T-cell (primary cell): ENCODE results near the gene OR7D4. TPM values are rescaled to one million over a fixed set of nuclear protein-coding genes. Genes with fewer than 3 reads are reported as not detected.

Experiments
- ATAC-seq, 4 experiments: fragments of 200-7000 bp in 3 of 4; fragments of 150-1000 bp in 1 of 4; cut with Tn5 transposase; replicated peaks in 1 of 4; 1 replicate in 3 of 4; 2 replicates in 1 of 4; pipeline ENCODE4 v1.10.0; 2021; ENCODE audit warnings: moderate library complexity in 3 of 4, mild to moderate bottlenecking in 2 of 4, moderate number of reproducible peaks in 1 of 4
- CTCF ChIA-PET, 2 donors: fragments of 300-600 bp; sonication (Branson Sonifier 250); formaldehyde crosslinking; loops; one replicate each; lab custom pipeline; 2022; ENCODE audit warnings: antibody characterized with exemption in 2 of 2; lab: Charles Lee
- POLR2A ChIA-PET, 2 donors: fragments of 300-600 bp; sonication (Branson Sonifier 250); formaldehyde crosslinking; loops; one replicate each; lab custom pipeline; 2022; ENCODE audit warnings: antibody characterized with exemption in 2 of 2; lab: Charles Lee
- DNase-seq, 35 experiments: peaks; one replicate each; pipeline versions ENCODE4 v3.0.0 to v3.0.0-alpha.2; 2013 to 2023
- H3K27ac ChIP-seq: one replicate; pipeline ENCODE4 v1.5.1; 2013; ENCODE audit warnings: low read length
- H3K27me3 ChIP-seq, 2 experiments: replicated peaks in 1 of 2; 1 replicate in 1 of 2; 2 replicates in 1 of 2; pipeline versions ENCODE4 v1.6.1 to v1.7.0; 2013; ENCODE audit warnings: low read length in 1 of 2, mixed read lengths in 1 of 2; ENCODE audit not compliant: control insufficient read depth in 2 of 2, insufficient read depth in 2 of 2; ENCODE audit errors: extremely low read depth in 1 of 2
- H3K36me3 ChIP-seq, 2 donors: 1 replicate in 1 of 2; 2 replicates in 1 of 2; pipeline versions ENCODE4 v1.6.1 to v1.7.0; 2013; ENCODE audit warnings: low read length in 1 of 2; ENCODE audit not compliant: control insufficient read depth in 2 of 2, insufficient read depth in 1 of 2; ENCODE audit errors: extremely low read depth in 1 of 2
- H3K4me1 ChIP-seq, 2 experiments: 1 replicate in 1 of 2; 2 replicates in 1 of 2; pipeline versions ENCODE4 v1.6.1 to v1.7.0; 2013; ENCODE audit warnings: low read length in 2 of 2, mixed read lengths in 1 of 2; ENCODE audit not compliant: insufficient read depth in 2 of 2, control insufficient read depth in 1 of 2; ENCODE audit errors: extremely low read depth in 1 of 2
- H3K4me3 ChIP-seq, 2 donors: 1 replicate in 1 of 2; 2 replicates in 1 of 2; pipeline versions ENCODE4 v1.5.1 to v1.7.0; 2013; ENCODE audit warnings: mild to moderate bottlenecking in 2 of 2, low read length in 1 of 2, moderate library complexity in 1 of 2; ENCODE audit not compliant: control insufficient read depth in 1 of 2; ENCODE audit errors: extremely low read depth in 1 of 2
- H3K9me3 ChIP-seq: 2 replicates; pipeline ENCODE4 v1.7.0; 2013
- H3K27ac Mint-ChIP-seq, 2 donors: one replicate each; pipeline ENCODE4 v1.8.0; 2020 to 2021; ENCODE audit warnings: mild to moderate bottlenecking in 2 of 2, mixed read lengths in 2 of 2
- H3K27me3 Mint-ChIP-seq, 2 donors: one replicate each; pipeline ENCODE4 v1.8.0; 2021 to 2022; ENCODE audit warnings: mixed read lengths in 2 of 2
- H3K36me3 Mint-ChIP-seq: one replicate; pipeline ENCODE4 v1.8.0; 2021; ENCODE audit warnings: mixed read lengths
- H3K4me1 Mint-ChIP-seq, 3 donors: one replicate each; pipeline ENCODE4 v1.8.0; 2020 to 2022; ENCODE audit warnings: mixed read lengths in 3 of 3, mild to moderate bottlenecking in 1 of 3
- H3K4me3 Mint-ChIP-seq, 3 donors: one replicate each; pipeline ENCODE4 v1.8.0; 2020 to 2022; ENCODE audit warnings: mild to moderate bottlenecking in 3 of 3, mixed read lengths in 3 of 3, moderate library complexity in 3 of 3
- H3K9me3 Mint-ChIP-seq, 3 donors: one replicate each; pipeline ENCODE4 v1.8.0; 2020 to 2022; ENCODE audit warnings: mixed read lengths in 3 of 3
- WGBS: methylation state at CpG from one replicate; pipeline ENCODE4 v1.1.5; 2013; ENCODE audit warnings: missing lambda C conversion rate; ENCODE audit not compliant: insufficient coverage; 5-methylcytosine and 5-hydroxymethylcytosine counted together
- total RNA-seq, 35 experiments: library from RNA in 6 of 35; stranded (reverse) in 6 of 35; fragments of 120-200 nt in 1 of 35; gene quantifications; one replicate each; pipeline versions ENCODE4 v1.2.1 to v1.2.4 and lab custom pipeline; 2013 to 2026

Gene OR7D4
- total RNA-seq, 5 donors from 2014 or later (not counting 1 experiment from before 2014, with no cell fraction given): not detected

DNA sequence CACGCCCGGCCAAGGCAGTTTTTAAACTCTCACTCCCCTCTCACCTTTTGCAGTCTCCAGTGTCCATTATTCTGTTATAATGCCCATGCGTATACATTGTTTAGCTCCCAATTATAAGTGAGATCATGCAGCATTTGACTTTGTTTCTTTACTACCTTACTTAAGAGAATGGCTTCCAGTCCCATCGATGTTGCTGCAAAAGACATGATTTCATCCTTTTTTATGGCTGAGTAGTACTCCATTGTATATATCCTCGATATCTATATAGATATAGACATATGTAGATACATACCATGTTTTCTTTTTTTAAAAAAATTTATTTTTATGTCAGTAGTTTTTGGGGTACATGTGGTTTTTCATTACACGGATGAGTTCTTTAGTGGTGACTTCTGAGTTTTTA is 32.2 kb downstream of the OR7D4 start:
- H3K9me3 Mint-ChIP-seq: peaks cover 0 to 18% (median 7%) of the 10 kb centered on the region in 3 donors
- H3K4me1 Mint-ChIP-seq: no peaks in the 10 kb centered on the region
- WGBS: 67% methylated on average over 3 of the region's 6 CpGs
- H3K36me3 ChIP-seq: no peaks in the 10 kb centered on the region
- no peaks in the 10 kb centered on the region for H3K4me1 ChIP-seq
- CTCF ChIA-PET: no interaction called here
- H3K27ac ChIP-seq: no peak overlapping the region
- no peaks in the 10 kb centered on the region for H3K9me3 ChIP-seq
- no peak overlapping the region for H3K4me3 Mint-ChIP-seq
- peaks cover 15 to 19% of the 10 kb centered on the region in 2 donors for H3K27me3 Mint-ChIP-seq
- H3K27me3 ChIP-seq: peaks cover 0 to 9% of the 10 kb centered on the region in 2 experiments
- no peak overlapping the region for H3K4me3 ChIP-seq
- DNase-seq: no peak
- ATAC-seq: no peak
- H3K36me3 Mint-ChIP-seq: no peaks in the 10 kb centered on the region
- POLR2A ChIA-PET: no interaction called here
- no peak overlapping the region for H3K27ac Mint-ChIP-seq

DNA sequence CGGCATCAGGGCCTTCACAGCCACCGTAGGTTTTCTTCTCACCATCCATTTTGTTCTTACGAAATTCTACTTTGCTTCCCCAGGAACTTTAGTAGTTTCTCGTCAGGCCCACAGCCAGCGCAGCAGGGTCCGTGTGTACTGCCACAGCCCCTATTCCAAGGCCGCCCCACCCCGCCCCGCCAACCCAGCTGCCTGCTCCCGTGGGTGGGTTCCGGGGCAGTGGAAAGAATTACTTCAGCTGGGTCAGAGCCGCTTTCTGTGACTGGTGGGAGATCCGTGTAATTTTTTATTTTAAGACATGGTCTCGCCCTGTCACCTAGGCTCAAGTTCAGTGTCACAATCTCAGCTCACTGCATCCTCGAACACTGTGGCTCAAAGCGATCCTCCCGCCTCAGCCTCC is 36.4 kb downstream of the OR7D4 start:
- Histone ChIP-seq H3K4me1 (no peaks in the 10 kb centered on the region), H3K4me3 (no peak overlapping the region), H3K27ac (no peak overlapping the region), H3K36me3 (no peaks in the 10 kb centered on the region), H3K27me3 (peaks cover 0 to 6% of the 10 kb centered on the region in 2 experiments), H3K9me3 (no peaks in the 10 kb centered on the region)
- Mint-ChIP-seq H3K9me3 (peaks cover 0 to 7% (median 2%) of the 10 kb centered on the region in 3 donors), H3K4me1 (no peaks in the 10 kb centered on the region), H3K4me3 (no peak overlapping the region), H3K27ac (no peak overlapping the region), H3K36me3 (no peaks in the 10 kb centered on the region), H3K27me3 (peaks cover 12 to 13% of the 10 kb centered on the region in 2 donors)
- 94% methylated on average over 11 of the region's 17 CpGs for WGBS
- POLR2A ChIA-PET: no interaction called here
- DNase-seq (no peak), ATAC-seq (no peak)
- CTCF ChIA-PET: no interaction called here

DNA sequence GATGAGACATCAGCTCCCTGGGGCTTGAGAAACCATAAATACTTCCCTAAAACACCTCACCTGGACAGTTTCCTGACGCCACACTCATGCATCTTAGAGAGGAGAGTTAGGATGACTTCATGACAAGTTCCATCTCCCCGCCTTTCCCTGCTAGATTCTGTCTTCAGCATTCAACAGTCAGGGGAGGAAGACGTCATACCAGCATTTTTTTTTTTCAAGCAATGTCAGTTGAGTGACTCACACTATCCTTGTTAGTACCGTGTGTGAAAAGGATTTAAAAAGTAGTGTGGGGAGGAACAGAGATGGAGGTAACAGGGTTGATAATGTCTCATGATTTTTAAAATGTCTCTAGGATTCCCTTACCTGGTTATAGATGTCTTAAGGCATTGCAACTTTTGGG is 40.5 kb downstream of the OR7D4 start, which contains the start of gene OR7D2:
Gene OR7D2 (plus strand): TSS at position 79 of the 400 bp plus-strand sequence. CDS start 6,803 bp downstream, outside the sequence.
- ATAC-seq (no peak), DNase-seq (no peak)
- Mint-ChIP-seq H3K36me3 (no peaks in the 10 kb centered on the region), H3K27ac (no peak within 1 kb of the TSS), H3K27me3 (peaks cover 10 to 13% of the 10 kb centered on the region in 2 donors), H3K4me1 (no peaks in the 10 kb centered on the region), H3K4me3 (no peak within 1 kb of the TSS), H3K9me3 (no peaks in the 10 kb centered on the region)
- 80% methylated on average over 1 of the region's 4 CpGs for WGBS
- Histone ChIP-seq H3K36me3 (no peaks in the 10 kb centered on the region), H3K4me3 (no peak within 1 kb of the TSS), H3K9me3 (no peaks in the 10 kb centered on the region), H3K27ac (no peak within 1 kb of the TSS), H3K27me3 (peaks cover 0 to 6% of the 10 kb centered on the region in 2 experiments), H3K4me1 (no peaks in the 10 kb centered on the region)
- CTCF ChIA-PET: no interaction called here
- POLR2A ChIA-PET: no interaction called here

DNA sequence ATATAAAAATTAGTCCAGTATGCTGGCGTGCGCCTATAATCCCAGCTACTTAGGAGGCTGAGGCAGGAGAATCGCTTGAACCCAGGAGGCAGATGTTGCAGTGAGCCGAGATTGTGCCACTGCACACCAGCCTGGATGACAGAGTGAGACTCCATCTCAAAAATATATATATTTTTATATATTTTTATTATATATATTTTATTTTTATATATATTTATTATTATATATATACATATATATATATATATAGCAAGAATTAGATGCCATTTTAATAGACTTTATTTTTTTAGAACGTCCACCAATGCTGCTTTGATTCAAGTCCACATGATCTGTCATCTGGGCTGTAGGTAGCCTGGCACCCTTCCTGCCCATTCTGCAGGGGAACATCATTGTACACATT is 44.1 kb downstream of the OR7D4 start:
- H3K36me3 Mint-ChIP-seq: no peaks in the 10 kb centered on the region
- DNase-seq (no peak), ATAC-seq (no peak)
- Histone ChIP-seq H3K36me3 (no peaks in the 10 kb centered on the region), H3K4me3 (no peak overlapping the region), H3K9me3 (no peaks in the 10 kb centered on the region), H3K27me3 (no peaks in the 10 kb centered on the region), H3K27ac (no peak overlapping the region), H3K4me1 (no peaks in the 10 kb centered on the region)
- no CpG with 5 or more reads among the region's 5 CpGs for WGBS
- H3K27ac Mint-ChIP-seq: no peak overlapping the region
- H3K9me3 Mint-ChIP-seq: no peaks in the 10 kb centered on the region
- H3K27me3 Mint-ChIP-seq: peaks cover 10 to 13% of the 10 kb centered on the region in 2 donors
- no peaks in the 10 kb centered on the region for H3K4me1 Mint-ChIP-seq
- no peak overlapping the region for H3K4me3 Mint-ChIP-seq
- POLR2A ChIA-PET: no interaction called here
- CTCF ChIA-PET: no interaction called here

DNA sequence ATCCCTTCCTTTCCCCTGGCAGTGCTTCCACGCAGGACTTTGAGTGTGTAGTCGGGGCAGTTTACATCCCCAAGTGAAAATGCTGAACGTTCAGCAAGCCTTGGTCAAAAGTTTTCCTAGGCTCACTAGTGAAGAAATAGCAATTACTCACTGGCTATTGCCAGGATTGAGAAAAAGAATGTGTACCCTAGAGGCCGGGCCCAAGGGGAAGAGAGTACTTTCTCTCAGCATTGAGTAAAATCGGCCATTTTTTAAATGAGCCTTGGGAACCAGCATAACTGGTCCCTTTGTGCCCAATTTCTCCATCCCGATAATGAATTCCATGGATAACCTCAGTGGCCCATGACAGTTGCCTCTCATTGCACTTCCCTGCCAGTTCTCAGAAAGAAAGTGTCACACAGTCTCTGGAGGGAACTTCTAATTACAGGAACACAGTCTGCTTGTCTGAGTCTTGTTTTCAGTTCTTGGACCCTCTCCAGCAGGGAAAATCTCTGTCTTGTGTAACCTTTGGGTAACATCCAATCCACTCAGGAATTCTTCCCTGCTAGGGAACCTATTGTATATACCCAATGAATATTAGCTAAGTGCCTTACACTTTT is 47.9 kb downstream of the OR7D4 start:
- peaks cover 0 to 4% (median 3%) of the 10 kb centered on the region in 3 donors for H3K9me3 Mint-ChIP-seq
- Histone ChIP-seq H3K4me1 (no peaks in the 10 kb centered on the region), H3K4me3 (no peak overlapping the region), H3K36me3 (peaks cover 0 to 2% of the 10 kb centered on the region in 2 donors), H3K27me3 (no peaks in the 10 kb centered on the region), H3K27ac (no peak overlapping the region), H3K9me3 (no peaks in the 10 kb centered on the region)
- CTCF ChIA-PET: no interaction called here
- POLR2A ChIA-PET: no interaction called here
- WGBS: 95% methylated on average over 6 of the region's 6 CpGs
- no peaks in the 10 kb centered on the region for H3K4me1 Mint-ChIP-seq
- H3K27me3 Mint-ChIP-seq: no peaks in the 10 kb centered on the region
- peaks cover 15% of the 10 kb centered on the region for H3K36me3 Mint-ChIP-seq
- ATAC-seq (no peak), DNase-seq (no peak)
- no peak overlapping the region for H3K4me3 Mint-ChIP-seq
- H3K27ac Mint-ChIP-seq: no peak overlapping the region

DNA sequence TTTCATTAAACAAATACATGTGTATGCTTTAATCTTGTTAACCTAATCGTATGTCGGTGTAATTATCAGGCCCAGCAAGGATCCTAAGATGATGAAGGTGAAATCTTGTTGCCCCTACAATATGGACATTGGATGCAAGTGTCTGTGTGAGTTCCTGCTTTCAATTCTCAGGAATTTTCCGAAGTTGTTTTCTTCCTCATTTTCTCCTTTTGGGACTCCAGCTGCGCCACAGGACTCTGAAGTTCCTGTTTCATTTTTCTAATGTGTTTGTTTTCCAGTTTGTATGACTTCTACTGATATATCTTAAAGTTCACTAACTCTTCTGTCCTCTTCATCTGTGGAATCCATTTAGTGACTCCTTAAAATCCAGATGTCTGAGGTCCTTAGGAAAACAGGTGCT is 52.5 kb downstream of the OR7D4 start:
- Mint-ChIP-seq H3K27me3 (no peaks in the 10 kb centered on the region), H3K9me3 (peaks cover 0 to 10% (median 4%) of the 10 kb centered on the region in 3 donors), H3K36me3 (peaks cover 55% of the 10 kb centered on the region), H3K27ac (no peak overlapping the region), H3K4me1 (no peaks in the 10 kb centered on the region), H3K4me3 (no peak overlapping the region)
- DNase-seq (no peak), ATAC-seq (no peak)
- Histone ChIP-seq H3K27ac (no peak overlapping the region), H3K36me3 (peaks cover 7 to 30% of the 10 kb centered on the region in 2 donors), H3K27me3 (no peaks in the 10 kb centered on the region), H3K4me3 (no peak overlapping the region), H3K4me1 (no peaks in the 10 kb centered on the region), H3K9me3 (peaks cover 2% of the 10 kb centered on the region)
- POLR2A ChIA-PET: no interaction called here
- 100% methylated on average over 2 of the region's 4 CpGs for WGBS
- CTCF ChIA-PET: interaction anchor here in 1 of 2 donors (0.5 kb wide), 1 partner anchor 65 kb away, joined by 6 read pairs; no protein-coding TSS in a partner anchor
